ENCODE measurements around the gene OCSTAMP. TPM values are rescaled to one million over a fixed set of nuclear protein-coding genes. Genes with fewer than 3 reads are reported as not detected.

The OCSTAMP gene
- total RNA-seq, 1 donor from 2014 or later: not detected

GRCh38 chr20:46552460-46553420, 2.3 kb upstream of the OCSTAMP start:
- no peak for DNase-seq (ENCODE audit: low read depth in 2 of 2)

GRCh38 chr20:46551522-46552381, 1.3 kb upstream of the OCSTAMP start:
- DNase-seq (ENCODE audit: low read depth in 2 of 2): no peak

GRCh38 chr20:46549188-46549972, 1.1 kb downstream of the OCSTAMP start:
- no peak for DNase-seq (ENCODE audit: low read depth in 2 of 2)

GRCh38 chr20:46548688-46549087, 1.8 kb downstream of the OCSTAMP start:
- no peak for DNase-seq (ENCODE audit: low read depth in 2 of 2)

- DNase-seq (ENCODE audit: low read depth in 2 of 2): no peak
These were observed 2.5 kb downstream of the OCSTAMP start for GRCh38 chr20:46547995-46548394.

GRCh38 chr20:46546936-46547335, 3.5 kb downstream of the OCSTAMP start:
- DNase-seq (ENCODE audit: low read depth in 2 of 2): no peak

GRCh38 chr20:46546298-46546697, 4.2 kb downstream of the OCSTAMP start:
- no peak for DNase-seq (ENCODE audit: low read depth in 2 of 2)

GRCh38 chr20:46545827-46546138, 4.7 kb downstream of the OCSTAMP start:
- no peak for DNase-seq (ENCODE audit: low read depth in 2 of 2)

- no peak for DNase-seq (ENCODE audit: low read depth in 2 of 2)
These were observed 5.2 kb downstream of the OCSTAMP start for GRCh38 chr20:46545077-46545826.

GRCh38 chr20:46544576-46544975, 5.9 kb downstream of the OCSTAMP start:
- no peak for DNase-seq (ENCODE audit: low read depth in 2 of 2)

GRCh38 chr20:46543959-46544358, 6.5 kb downstream of the OCSTAMP start:
- no peak for DNase-seq (ENCODE audit: low read depth in 2 of 2)

GRCh38 chr20:46543033-46543432, 7.4 kb downstream of the OCSTAMP start:
- no peak for DNase-seq (ENCODE audit: low read depth in 2 of 2)

GRCh38 chr20:46541229-46541935, 9.1 kb downstream of the OCSTAMP start:
- no peak for DNase-seq (ENCODE audit: low read depth in 2 of 2)

GRCh38 chr20:46539113-46539512, 11.3 kb downstream of the OCSTAMP start:
- no peak for DNase-seq (ENCODE audit: low read depth in 2 of 2)

- DNase-seq (ENCODE audit: low read depth in 2 of 2): no peak
These were observed 19.8 kb downstream of the OCSTAMP start for GRCh38 chr20:46530640-46531039.

- DNase-seq (ENCODE audit: low read depth in 2 of 2): peak in 1 of 2 donors; percentile 5
These were observed 26.6 kb downstream of the OCSTAMP start for GRCh38 chr20:46523696-46524328.

GRCh38 chr20:46523108-46523507, 27.3 kb downstream of the OCSTAMP start:
- DNase-seq (ENCODE audit: low read depth in 2 of 2): no peak

- peak; percentile 56 to 77 for DNase-seq (ENCODE audit: low read depth in 2 of 2)
These were observed 29.4 kb downstream of the OCSTAMP start for GRCh38 chr20:46520976-46521579.

- DNase-seq (ENCODE audit: low read depth in 2 of 2): no peak
These were observed 29.9 kb downstream of the OCSTAMP start for GRCh38 chr20:46520540-46520939.

Data from dermis microvascular lymphatic vessel endothelial cell (primary cell).